CMK (cell line): ENCODE data around the gene SHOX.
"Not testable (repeated sequence)": the region's sequence is repeated elsewhere in the genome, so short reads cannot be mapped to it uniquely, and the experiment has no call there.

Source experiments
- DNase-seq: peaks from one replicate; pipeline ENCODE4 v3.0.0-alpha.2; 2010; ENCODE audit warnings: low read depth

SHOX gene

DNA sequence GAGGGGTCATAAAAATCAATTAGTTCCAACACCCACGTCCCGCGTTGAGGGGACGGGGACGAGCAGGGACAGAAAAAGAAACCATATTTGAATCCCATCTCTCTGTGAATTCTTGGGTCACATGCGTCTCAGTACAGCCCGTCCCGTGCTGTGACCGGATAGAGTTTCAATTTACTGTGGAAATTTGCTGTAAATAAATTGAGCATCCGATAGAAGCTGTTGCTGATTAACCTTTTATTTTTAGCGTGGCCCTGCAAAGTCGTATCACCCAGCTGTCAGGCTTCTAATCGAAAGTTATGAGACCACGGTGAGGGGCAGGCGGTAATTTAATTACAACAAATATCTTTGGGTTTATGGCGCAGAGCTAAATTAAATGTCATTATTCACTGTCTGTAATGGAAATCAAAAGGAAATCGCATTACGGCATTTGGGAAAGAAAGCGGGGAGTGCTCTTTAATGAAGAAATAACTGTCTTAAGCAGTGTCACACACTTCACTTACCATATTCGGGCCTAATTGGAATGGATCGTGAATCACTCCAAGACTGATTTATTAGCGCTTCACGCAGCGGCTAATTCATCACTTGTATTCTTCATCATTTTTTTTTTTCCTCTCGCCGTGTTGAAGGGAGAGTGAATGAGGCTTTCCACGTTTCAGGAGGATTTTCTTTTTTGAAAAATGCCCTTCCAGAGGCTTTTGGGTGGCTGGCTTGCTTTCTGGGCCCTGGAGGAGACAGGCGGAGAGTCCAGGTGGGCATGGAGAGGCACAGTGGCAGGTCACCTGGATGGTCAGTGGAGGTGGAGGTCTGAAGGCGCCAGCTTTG, 7.3 kb downstream of the SHOX start:
- no peak for DNase-seq

DNA sequence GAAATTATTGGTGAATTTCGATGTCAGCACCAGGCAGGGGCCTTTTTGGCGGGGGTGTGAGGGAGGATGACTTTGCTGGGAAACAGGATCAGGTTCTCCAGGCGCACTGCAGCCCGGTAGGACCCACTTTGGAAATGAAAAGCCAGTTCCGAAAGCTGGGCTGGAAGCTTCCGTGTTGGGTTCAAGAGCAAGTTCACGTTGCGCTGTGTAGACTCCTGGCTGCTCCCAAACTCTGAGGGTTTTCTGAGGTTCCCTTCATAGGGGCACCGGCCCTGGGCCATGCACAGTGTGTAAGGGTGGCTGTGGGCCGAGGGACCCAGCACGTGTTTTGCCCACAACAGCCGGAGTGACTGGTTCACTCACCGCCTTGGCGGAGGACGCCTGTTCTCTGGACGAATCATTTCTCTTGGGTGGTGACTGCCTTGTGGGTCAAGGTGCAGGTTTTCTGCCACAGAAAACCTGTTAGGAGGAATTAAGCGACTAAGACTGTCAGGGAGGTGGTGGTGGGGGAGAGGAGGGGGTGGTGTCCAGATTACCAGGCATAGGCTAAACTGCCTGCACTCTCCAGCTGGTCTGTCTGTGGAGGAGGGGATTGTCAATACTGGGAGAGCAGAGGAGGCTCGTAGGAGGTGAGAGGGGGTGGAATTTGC, 8.0 kb downstream of the SHOX start:
- DNase-seq = no peak

DNA sequence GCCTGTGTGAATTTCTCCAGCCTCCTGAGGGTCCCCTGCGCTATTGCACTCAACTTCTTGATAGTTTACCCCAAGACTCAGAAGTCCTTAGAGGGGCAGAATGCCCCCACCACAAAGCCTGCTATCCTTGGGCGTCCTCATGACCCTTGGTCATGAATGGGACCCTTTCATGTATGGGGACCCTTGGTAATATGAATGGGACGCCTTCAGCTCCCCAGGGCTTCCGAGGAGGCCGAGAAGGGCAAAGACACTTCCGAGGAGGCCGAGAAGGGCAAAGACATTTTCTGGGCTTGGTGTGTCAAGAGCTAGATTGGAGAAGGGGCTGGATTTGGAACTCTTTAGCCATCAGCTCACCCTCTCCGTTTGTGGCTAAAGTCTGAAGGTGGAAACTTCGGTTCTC, 8.6 kb downstream of the SHOX start:
- DNase-seq = no peak

DNA sequence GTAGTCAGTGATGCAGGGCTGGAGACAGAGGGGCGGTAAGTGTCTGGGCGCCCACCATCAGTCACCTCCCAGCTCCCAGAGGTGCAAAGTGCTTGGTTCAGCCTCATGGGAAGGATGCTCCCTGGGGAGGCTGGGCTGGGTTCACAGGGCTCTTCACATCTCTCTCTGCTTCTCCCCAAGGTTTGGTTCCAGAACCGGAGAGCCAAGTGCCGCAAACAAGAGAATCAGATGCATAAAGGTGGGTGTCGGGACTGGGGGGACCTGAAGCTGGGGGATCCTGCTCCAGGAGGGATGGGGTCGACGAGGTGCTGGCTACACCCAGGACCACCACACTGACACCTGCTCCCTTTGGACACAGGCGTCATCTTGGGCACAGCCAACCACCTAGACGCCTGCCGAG, 10.1 kb downstream of the SHOX start:
- no peak for DNase-seq

DNA sequence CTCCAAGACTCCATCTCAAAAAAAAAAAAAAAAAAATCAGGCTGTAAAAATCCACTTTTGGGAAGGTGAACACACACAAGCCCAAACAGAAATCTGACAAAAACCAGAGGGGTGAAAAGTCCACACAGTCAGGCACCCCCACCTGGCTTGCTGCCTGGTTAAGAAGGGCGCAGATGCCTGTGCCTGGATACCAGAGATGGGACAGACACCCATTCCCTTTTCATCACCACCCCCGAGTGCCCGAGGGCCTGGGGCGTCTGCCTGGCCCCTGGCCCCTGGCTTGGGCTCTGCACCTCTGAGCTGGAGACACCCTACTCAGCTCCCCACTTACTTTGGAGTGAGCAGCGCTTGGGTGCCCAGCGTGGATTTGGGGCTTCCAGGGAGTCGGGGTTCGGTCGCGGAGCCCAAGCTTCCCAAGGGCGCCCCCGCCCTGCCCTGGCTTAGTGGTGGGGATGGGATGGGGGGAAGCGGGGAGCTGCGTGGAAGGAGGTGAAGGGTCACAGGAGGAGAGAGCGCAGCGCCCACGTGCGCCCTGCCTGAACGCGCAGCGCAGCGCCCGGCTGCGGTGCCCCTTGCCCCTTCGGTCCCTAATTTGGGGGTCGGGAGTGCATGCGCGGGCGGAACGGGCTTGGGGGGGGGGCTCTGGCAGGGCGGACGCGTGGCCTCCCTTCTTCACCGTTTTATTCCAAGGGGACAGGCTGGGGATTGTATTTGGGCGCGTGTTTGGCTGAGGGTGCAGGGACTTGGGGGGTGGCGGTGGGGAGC, 11.3 kb downstream of the SHOX start:
- DNase-seq = no peak

DNA sequence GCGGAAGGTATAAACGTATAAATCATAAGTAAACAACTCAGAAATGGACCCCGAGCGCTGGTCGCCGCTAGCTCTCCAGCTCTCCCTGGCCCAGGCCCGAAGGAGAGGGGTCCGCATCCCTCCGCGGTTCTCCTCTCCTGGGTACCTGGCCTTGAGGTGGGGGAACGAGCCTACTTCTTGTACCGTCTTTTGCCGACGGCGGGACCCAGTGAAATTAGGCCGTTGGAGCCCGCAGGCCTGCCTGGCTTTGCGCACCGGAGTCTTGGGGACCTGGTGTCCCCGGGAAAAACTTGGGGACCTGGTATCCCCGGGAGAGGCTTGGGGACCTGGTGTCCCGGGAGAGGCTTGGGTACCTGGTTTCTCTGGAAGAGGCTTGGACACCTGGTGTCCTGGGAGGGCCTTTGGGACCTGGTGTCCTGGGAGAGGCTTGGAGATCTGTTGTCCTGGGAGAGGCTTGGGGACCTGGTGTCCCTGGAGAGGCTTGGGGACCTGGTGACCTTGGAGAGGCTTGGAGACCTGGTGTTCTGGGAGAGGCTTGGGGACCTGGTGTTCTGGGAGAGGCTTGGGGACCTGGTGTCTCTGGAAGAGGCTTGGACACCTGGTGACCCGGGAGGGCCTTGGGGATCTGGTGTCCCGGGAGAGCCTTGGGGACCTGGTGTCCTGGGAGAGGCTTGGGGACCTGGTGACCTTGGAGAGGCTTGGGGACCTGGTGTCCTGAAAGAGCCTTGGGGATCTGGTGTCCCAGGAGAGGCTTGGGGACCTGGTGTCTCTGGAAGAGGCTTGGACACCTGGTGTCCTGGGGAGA, 12.0 kb downstream of the SHOX start:
- DNase-seq = no peak

DNA sequence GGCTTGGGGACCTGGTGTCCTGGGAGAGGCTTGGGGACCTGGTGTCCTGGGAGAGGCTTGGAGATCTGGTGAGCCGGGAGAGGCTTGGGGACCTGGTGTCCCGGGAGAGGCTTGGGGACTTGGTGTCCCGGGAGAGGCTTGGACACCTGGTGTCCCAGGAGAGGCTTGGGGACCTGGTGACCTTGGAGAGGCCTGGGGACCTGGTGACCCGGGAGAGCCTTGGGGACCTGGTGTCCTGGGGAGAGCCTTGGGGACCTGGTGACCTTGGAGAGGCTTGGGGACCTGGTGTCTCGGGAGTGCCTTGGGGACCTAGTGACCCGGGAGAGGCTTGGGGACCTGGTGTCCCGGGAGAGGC, 12.6 kb downstream of the SHOX start:
- DNase-seq = no peak

DNA sequence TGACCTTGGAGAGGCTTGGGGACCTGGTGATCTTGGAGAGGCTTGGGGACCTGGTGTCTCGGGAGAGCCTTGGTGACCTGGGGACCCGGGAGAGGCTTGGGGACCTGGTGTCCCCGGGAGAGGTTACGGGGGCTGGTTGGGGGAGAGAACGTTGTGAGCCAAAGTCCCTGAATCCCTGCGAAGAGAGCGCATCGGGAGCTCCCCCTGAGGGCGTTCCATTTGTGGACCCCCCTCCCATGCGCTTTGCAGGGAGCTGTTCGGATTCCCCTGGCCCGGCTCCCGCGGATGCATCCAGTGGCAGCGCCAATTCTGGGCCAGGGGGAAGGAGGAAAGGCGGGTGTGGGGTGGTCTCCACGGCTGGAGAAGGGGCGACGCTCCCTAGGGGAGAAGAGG, 13.3 kb downstream of the SHOX start:
- DNase-seq = no peak

DNA sequence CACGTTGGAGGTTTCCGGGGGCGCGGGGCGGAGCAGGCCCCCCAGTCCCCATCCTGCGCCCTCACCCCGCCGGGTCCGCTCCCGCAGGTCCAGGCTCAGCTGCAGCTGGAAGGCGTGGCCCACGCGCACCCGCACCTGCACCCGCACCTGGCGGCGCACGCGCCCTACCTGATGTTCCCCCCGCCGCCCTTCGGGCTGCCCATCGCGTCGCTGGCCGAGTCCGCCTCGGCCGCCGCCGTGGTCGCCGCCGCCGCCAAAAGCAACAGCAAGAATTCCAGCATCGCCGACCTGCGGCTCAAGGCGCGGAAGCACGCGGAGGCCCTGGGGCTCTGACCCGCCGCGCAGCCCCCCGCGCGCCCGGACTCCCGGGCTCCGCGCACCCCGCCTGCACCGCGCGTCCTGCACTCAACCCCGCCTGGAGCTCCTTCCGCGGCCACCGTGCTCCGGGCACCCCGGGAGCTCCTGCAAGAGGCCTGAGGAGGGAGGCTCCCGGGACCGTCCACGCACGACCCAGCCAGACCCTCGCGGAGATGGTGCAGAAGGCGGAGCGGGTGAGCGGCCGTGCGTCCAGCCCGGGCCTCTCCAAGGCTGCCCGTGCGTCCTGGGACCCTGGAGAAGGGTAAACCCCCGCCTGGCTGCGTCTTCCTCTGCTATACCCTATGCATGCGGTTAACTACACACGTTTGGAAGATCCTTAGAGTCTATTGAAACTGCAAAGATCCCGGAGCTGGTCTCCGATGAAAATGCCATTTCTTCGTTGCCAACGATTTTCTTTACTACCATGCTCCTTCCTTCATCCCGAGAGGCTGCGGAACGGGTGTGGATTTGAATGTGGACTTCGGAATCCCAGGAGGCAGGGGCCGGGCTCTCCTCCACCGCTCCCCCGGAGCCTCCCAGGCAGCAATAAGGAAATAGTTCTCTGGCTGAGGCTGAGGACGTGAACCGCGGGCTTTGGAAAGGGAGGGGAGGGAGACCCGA, 14.0 kb downstream of the SHOX start:
- no peak for DNase-seq

DNA sequence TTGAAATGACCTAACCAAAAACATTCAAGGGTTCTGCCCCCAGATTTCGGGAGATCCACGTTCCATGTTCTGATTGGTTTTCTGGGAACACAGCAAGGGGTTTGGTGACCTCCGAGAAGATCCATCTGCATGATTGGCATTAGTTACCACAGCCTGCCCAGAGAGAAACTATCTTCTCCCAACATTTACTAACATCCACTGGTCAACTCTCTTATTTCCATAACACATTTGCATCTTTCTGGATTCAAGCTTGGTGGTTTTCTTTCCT, 15.6 kb downstream of the SHOX start:
- no peak for DNase-seq

DNA sequence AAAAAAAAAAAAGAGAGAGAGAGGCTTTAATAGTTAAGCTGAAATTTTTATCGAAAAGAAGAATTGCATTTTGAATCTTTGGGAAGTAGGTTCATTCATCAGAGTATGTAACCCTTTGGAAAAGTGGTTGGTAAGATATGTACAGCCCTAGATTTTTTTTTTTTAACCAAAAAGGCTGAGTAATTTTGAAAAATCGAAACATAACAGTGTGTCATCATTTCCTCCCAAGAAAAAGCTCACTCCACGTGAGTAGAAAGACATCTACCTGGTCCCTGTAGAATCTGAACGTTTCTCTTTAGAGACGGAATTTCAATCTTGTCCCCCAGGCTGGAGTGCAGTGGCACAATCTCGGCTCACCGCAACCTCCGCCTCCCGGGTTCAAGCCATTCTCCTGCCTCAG, 16.2 kb downstream of the SHOX start:
- no peak for DNase-seq

DNA sequence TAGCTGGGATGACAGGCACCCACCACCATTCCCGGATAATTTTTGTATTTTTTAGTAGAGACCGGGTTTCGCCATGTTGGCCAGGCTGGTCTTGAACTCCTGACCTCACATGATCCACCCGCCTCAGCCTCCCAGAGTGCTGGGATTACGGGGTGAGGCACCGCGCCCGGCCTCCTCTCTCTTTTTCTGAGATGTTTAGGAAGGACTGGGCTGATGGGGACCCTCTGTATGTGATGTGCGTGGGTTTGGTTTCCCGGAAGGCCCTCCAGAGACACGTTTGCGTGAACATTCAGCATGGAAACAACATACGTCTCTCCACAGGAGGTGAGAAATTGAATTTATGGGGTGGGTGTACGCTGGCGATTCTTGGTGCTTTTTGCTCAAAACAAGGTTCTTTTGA, 18.6 kb downstream of the SHOX start:
- no peak for DNase-seq

DNA sequence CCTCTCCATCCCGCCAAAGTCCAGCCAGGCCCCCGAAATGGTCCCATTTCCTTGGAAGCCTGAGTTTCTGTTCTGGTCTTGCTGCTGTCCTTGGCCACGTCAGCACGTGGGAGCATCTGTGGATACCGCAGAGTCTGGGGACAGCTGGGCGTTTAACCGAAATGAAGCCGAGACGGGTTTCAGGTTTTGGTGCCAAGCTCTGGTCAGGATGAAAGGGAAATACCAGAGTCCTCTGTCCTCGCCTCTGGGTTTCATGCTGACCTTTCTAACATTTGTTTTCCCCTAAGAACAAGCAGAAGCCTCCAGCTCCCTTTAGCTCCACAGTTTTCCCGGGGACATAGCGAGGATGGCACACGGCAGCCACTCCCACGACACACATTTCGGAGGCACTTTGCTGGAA, 19.7 kb downstream of the SHOX start:
- no peak for DNase-seq

DNA sequence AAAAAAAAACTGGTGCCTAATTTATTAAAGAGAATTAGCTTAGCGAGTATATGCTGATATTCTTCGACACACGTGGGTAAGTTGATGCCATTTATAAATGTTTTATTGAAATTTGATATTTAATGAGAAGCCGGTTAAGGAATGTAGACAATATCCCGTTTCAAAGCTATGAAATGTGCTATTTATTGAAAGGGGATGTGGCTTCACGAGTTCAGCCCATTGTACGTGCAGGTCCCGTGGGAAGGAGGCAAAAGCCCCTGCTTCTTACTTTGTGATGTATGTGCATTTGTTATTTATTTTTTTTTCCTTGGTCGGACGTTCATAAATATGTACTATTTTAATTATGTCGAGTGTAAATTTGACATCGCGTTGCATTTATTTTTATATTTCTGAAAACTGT, 20.2 kb downstream of the SHOX start:
- no peak for DNase-seq

DNA sequence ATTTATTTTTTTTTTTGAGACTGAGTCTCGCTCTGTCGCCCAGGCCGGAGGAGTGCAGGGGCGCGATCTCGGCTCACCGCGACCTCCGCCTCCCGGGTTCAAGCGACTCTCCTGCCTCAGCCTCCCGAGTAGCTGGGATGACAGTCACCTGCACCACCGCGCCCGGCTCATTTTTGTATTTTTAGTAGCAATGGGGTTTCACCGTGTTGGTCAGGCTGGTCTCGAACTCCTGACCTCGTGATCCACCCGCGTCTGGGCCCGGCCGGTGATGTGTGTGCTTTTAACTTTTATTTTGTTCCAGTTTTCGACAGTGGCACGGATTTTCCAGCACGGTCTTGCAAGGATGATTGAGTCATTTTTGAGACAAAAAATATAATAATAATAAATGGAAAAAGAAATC, 21.3 kb downstream of the SHOX start:
- not testable (repeated sequence) for DNase-seq

DNA sequence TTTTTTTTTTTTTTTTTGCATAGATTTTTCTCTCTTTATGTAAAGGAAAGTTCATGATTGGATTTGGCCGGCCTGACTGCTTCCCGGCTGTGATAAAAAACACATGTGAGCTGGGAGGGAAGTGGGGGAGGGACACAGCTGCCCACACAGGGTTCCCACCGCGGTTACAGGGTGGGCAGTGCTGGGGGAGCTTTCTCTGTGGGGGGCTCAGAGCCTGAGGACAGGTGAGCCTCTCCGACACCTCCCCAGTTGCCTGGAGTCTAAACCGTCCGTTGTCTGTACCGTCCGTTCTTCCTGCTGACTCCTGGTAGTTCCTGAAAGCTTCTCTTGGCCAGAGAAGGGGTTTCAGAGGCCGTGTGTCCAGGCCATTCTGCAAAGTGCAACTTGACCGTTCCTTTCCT, 21.8 kb downstream of the SHOX start:
- no peak for DNase-seq

DNA sequence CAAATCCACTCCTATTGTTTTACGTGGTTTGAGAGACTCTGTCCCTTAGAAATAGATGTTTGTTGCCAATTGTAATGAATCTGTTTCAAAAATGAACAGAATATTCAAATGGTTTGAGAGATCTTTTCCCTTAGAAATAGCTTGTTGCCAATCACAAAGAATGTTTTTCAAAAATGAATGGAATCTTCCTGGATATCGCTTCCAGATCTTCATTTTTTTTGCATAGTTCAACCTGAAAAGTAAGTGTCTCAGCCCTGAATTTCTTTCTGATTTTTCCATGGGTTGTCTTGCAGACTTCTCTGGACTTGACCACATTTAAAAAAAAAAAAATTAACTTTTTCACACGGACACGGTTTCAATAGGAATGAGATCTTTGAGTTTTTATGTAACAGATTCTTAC, 22.7 kb downstream of the SHOX start:
- DNase-seq = no peak

DNA sequence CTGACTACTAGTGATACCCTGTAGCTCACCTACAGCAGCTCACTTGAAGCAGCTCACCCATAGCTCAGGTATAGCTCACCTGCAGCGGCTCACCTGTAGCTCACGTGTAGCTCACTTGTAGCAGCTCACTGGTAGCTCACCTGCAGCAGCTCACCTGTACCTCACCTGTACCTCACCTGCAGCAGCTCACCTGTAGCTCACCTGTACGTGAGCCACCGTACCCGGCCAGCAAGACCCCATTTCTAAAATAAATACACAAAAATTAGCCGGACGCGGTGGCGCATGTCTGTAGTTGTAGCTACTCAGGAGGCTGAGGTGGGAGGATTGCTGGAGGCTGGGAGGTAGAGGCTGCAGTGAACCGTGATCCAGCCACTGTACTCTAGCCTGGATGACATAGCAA, 30.6 kb downstream of the SHOX start:
- DNase-seq = no peak

DNA sequence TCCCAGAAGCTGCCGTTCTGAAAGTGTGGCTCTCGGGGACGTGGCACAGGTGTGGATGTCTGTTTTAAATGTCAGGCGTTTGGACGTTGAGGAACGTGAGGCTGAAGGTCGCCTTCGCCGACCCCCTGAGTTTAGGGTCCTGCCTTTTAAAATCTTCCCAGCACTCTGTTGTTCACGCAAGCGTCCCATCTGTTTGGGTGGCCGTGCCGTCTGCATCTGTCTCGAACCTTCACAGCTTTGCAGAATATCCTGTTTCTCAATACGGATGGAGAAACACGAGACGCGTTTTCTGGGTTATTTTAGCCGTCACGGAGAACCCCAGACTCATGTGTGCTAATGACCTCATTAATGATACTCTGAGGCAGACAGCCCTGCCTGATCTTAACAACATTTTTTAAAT, 31.5 kb downstream of the SHOX start:
- no peak for DNase-seq

DNA sequence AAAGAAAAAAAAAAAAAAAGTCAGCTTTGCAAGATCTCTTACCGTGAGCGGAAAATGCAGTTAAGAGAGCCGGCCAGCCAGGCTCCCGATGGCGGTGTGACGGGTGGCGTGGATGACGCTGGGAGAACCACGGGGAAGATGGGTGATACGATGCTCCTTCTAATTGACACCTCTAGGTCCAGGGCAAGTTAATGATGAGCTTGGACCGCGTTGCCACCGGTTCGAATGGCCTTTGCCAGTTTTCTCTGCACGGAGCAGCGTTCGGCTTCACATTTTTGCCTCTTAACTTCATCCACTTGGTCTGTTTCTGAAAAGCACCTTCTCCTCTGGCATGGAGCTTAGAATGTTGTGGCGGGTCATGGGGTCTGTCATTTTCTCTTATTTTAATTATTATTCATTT, 33.2 kb downstream of the SHOX start:
- DNase-seq = no peak
